Tibial nerve (tissue), 4 donors: ENCODE measurements around the gene USF3.

ENCODE experiments used
- EP300 ChIP-seq, 2 donors: sonication (generic); formaldehyde crosslinking; IDR thresholded peaks; one replicate each; pipeline ENCODE4 v1.6.1; 2017; ENCODE audit warnings: antibody characterized with exemption in 2 of 2, mild to moderate bottlenecking in 1 of 2
- POLR2A ChIP-seq, 2 donors: fragments of 450-650 bp; IDR thresholded peaks; one replicate each; pipeline ENCODE4 v1.6.1; 2017; ENCODE audit warnings: antibody characterized with exemption in 2 of 2, mild to moderate bottlenecking in 2 of 2, moderate library complexity in 2 of 2
- TF ChIP-seq, protein P1 (sequence below), 5 experiments: fragments of 200-600 bp in 3 of 5; fragments of 450-650 bp in 2 of 5; sonication (generic) in 3 of 5; IDR thresholded peaks; one replicate each; pipeline ENCODE4 v1.5.1; 2016 to 2019; ENCODE audit warnings: antibody characterized with exemption in 5 of 5, mild to moderate bottlenecking in 3 of 5, moderate library complexity in 2 of 5

DNA sequence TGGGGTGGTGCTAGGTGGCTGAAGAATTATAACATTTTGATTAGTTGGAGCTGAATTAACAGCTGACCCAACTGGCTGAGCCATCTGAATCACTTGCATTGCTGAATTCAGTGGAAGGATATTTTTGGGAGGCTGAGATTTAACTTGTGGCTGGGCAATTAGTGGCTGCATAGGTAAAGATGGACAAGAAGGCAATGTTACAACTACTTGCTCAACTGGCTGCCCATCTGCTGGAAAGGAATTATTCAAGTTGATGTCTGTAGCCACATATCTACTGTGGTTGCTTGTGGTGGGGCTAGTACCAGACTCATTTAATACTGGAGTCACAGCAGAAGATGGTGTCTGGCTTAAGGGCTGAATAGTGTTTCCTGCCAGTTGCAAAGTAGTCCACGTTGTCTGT, 36.4 kb downstream of the USF3 start:
- TF ChIP-seq POLR2A (IDR thresholded peaks at IDR 0.05): no peak
- TF ChIP-seq, protein P1, sequence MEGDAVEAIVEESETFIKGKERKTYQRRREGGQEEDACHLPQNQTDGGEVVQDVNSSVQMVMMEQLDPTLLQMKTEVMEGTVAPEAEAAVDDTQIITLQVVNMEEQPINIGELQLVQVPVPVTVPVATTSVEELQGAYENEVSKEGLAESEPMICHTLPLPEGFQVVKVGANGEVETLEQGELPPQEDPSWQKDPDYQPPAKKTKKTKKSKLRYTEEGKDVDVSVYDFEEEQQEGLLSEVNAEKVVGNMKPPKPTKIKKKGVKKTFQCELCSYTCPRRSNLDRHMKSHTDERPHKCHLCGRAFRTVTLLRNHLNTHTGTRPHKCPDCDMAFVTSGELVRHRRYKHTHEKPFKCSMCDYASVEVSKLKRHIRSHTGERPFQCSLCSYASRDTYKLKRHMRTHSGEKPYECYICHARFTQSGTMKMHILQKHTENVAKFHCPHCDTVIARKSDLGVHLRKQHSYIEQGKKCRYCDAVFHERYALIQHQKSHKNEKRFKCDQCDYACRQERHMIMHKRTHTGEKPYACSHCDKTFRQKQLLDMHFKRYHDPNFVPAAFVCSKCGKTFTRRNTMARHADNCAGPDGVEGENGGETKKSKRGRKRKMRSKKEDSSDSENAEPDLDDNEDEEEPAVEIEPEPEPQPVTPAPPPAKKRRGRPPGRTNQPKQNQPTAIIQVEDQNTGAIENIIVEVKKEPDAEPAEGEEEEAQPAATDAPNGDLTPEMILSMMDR (IDR thresholded peaks at IDR 0.05): no peak
- TF ChIP-seq EP300 (IDR thresholded peaks at IDR 0.05): no peak
